ENCODE measurements around the gene CAPN10.
"Not testable (repeated sequence)": the region's sequence is repeated elsewhere in the genome, so short reads cannot be mapped to it uniquely, and the experiment has no call there.

CAPN10 gene

DNA sequence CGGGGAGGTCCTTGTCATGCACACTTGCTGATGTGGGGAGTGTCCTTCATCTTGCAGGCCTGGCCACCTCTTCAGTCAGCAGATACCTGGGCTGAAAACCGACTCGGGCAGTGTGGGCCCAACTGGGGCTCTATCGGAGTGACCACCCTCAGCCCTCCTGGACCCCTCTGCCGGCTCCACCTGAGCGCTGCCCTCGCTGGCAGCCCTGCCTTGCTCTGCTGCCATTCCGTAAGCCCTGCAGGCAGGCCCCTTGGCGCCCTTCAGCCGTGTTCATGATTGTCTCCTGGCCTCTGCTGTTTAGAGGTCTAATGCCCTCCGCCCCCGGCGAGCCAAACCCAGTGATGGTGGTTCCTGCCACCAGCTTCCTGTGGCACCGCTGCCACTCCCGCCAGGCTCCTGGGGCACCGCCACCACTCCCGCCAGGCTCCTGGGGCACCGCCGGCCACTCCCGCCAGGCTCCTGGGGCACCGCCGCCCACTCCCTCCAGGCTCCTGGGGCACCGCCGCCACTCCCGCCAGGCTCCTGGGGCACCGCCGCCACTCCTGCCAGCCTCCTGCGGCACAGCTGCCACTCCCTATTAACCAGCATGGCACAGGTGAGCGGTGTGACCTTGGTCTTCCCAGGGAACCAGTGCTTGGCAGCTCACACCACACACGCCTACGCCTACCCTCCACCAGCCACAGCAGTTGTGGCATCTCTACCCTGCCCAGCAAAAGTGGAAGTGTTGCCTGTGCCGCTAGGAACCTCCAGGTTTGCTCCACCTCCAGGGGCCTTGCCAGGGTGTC, 15.9 kb downstream of the CAPN10 start:
- no peak for DNase-seq (ENCODE audit: low read depth)

DNA sequence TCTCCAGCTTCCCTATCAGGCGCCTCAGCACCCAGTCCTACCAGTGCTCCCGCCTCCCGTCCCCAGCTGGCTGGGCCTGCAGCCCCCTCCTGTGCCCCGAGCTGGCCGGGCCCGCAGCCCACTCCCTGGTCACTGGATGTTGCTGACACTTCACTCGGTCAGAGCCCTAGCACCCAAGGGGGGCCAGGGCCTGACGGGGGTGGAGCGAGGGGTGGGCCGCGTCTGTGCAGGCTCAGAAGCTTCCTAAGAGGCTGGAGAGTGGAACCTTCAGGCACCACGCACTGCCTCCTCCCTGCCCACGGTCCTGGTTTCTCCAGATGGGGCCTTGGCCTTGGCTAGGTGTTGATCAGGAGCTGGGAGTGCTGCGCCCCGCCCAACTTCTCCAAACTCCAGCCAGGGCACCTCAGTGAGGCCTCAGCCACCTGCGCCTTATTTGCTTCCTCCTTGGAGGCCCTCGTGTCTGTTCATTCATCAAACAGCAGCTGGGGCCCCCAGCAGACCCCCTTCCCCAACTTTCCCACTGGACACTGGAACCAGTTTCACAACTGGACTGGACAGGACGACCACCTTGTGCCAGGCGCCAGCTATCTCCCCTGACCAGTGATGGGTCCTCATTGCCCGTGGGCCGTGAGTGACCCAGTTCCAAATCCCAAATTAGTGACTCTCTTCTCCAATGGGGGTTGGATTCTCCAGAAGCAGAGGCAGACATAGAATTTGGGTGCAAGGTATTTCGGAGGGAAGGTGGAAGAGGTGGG, 16.7 kb downstream of the CAPN10 start:
- DNase-seq (ENCODE audit: low read depth): no peak

DNA sequence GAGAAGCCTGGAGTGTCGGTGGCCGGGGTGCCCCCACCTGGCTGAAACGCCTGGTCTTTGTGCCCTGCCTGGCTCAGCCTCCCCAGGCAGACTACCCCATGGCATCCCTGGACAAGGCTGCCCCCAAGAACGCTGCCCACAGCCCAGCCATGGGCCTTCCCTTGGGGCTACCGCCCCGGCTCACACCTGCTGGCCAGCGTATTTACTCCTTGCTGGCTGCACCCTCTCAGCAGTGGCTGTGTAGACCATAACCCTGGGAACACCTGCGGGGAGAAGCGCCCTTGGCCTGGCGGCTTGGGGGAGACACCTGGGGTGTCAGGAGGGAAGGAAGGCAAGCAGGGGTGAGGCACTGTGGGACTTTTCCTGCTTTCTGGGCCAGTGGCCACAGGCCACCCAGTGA, 17.3 kb downstream of the CAPN10 start:
- no peak for DNase-seq (ENCODE audit: low read depth)

DNA sequence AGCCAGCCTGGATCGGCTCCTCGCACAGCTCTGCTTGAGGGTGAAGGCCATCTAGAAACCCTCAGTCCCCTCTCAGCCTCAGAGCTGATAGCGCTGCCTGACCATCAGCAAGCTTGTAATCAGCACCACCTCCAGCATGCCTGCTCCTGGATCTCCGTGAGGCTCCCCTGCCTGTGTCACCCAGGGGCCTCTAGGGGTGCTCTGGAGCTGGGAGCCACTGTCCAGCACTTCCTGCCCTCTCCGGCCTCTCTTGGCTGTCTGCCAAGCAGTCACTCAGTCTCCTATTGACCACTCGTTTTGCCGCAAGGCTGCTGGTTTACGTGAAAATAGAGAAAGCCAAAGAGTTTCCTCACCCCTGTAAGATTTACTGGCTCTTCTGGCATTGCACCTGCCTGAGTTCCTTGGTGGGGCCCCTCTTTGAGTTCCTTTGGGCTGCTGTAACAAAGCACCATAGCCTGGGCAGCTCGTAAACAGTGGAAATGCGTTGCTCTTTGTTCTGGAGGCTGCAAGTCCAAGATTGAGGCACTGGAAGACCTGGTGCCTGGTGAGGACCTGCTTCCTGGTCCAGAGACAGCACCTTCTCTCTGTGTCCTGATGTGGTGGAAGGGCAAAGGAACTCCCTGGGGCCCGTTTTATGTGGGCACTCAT, 17.9 kb downstream of the CAPN10 start:
- DNase-seq (ENCODE audit: low read depth): no peak

DNA sequence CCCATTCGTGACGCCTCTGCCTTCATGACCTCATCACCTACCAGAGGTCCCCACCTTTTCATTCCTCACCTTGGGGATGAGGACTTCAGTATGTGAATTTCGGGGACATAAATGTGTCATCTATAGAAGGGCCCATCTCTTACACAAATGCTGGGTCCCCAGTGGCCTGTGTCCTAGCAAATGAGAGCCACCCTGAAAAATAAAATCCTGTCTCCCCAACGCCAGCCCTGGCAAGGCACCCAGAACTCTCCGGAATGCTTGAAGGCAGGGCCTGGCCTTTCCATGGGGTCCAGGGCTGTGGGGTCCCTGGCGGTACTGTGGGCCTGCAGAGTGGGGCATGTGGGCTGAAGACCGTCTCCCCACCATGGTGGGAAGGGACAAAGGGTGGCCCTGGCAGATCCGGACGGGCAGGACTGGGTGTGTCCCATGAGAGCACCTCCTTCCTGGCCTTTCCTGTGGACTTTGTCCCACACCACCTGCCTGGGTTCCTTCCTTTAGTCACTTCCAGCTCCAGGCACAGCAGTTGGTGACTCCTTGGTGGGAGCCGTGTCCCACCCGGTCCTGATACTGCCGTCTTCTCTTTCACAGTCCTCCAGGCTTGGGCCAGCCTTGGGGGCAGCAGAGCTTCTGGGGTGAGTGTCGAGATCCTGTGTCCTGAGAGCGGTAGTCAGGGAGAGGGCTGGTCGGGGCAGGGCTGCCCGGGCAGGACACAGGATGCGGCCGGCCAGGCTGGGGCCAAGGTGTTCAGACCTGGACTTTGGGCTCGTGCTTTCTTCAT, 18.6 kb downstream of the CAPN10 start:
- DNase-seq (ENCODE audit: low read depth): no peak

DNA sequence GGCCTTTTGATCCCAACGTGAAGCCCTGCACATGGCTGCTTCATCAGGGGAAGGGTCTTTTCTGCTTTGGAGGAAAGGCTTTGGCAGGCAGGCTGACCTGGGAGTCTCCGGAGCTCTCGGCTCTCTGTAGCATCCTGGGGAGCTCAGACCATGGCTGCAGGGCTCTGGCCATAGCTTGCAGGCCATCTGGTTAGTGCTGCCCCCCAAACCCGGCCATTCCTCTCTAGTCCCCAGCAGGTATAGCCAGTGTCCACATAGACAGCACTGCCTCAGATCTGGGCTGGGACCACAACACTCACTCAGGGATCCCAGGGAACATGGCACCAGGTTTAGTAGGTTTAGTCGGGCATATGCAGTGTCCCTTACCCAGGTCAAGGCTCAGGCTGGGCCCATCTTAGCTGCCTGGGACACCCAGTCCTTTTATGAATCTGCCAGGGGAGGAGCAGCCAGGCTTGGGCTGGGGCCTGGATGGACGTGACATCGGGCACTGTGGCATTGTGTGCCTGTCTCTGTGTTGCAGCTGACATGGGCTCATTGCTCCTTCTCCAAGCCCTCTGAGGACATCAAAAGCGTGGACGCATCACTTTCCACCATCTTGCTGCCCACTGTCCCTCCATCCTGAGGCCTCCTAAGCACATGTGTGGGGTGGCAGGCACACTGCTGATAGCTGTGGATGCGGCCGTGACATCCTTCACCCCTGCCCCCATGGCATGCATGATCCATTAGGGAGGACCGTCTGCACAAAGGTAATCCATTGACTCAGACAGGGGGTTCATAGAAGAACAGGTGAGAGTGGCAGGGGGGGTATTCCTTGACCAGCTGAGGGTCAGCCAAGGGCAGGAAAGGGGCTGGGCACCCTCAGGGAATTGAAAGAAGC, 19.6 kb downstream of the CAPN10 start:
- DNase-seq (ENCODE audit: low read depth): no peak

DNA sequence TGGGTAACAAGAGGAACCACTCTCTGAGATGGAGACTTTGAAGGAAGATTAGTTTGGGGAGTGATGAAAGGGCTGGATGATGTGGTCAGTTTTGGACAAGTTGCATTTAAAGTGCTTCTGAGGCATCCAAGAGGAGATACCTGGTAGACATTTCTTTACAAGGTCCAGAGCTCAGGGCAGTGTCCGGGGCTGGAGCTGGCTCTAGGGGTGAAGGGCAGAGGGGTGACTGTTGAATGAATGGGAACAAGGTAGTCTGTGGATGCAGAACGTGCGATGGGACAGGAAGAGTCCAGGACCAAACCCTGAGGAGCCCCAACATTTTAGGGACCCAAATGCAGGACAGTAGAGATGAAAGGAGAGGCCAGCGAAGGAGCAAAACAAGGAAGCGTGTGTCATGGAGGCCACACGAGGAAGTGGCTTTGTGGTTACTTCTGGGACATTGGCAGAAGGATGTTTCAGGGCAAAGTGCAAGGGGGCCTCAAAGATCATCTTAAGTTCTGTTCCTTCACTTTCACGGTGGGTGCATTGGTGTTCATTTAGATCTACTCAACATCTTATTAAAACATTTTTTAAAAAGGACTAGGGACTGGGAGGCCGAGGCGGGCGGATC, 25.2 kb downstream of the CAPN10 start:
- DNase-seq (ENCODE audit: low read depth): no peak

DNA sequence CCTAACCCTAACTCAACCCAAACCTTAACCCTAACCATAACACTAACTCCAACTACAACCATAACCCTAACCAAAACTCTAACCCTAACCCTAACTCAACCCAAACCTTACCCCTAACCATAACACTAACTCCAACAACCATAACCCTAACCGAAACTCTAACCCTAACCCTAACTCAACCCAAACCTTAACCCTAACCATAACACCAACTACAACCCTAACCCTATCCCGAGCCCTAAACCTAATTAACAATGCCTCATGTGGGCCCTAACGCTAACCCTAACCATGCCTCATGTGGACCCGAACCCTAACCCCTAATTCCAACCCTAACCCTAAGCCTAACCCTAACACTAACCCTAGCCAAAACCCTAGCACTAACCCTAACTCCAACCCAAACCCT, 27.2 kb downstream of the CAPN10 start:
- DNase-seq (ENCODE audit: low read depth): no peak

DNA sequence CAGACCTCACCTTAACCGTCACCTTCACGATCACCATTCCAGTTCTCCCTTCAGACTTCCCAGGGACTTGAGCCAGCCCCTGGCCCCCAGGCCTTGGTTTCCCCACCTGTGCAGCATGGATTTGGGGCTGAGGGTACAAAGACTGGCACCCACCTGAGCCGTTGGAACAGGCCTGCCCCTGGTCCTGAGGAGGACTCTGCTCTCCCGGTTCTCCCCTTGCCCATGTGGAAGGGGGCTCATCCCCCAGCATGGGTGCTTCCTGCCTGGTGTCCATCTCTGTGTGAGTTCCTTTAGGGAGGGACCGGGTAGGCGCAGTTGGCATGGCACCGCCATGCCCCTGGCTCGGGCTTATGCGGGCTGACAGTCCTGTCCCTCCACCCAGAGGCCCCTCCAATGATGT, 27.9 kb downstream of the CAPN10 start:
- no peak for DNase-seq (ENCODE audit: low read depth)

DNA sequence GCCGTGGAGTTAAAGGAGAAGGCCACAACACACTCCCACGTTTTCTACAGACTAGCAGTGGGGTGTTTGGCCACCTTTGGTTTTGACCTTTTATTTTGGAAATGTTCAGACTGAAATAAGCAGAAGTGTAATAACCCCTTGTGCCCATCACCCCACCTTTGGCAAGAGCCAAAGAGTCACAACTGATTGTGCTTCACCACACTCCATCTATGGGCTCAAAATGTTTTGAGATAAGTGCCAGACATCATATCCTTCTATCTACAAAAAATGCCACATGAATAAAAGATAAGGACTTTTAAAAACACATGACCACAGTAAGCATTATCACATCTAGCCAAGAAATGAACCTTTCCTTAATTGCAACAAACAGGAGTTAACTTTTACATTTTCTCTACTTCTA, 28.9 kb downstream of the CAPN10 start:
- DNase-seq (ENCODE audit: low read depth): no peak

DNA sequence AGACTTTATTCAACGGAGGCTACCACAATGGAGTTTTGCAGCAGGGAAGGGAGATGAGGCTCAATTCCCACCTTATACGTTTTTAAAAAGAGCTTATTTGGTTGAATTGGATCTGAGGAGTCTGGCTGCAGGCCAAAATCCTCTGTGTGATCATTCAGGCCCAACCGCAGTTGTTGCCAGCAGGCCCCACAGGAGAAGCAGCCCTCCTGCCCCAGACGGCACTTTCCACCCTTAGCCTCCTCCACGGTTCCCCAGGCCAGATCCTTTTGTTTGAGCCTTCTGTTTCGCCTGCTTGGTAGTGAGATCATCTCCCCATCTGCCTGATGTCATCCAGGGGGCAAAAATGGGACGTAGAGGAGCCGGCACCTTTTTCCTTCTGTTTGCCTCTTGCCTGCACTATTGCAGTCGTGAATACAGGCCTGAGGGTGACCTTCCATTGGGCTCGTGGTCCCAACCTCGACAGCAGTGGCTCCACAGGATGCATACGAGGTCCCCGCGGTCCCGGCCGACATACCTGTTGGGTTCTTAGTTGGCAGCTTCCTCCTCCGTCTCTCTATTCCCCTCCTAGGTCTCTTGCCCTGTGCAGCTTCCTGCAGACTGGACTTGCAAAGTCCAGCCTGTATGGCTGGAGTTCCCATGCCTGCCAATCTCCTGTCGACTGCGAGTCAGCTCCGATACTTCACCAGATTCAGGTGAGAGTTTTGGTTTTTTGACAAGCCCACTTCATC, 29.4 kb downstream of the CAPN10 start:
- no peak for DNase-seq (ENCODE audit: low read depth)

DNA sequence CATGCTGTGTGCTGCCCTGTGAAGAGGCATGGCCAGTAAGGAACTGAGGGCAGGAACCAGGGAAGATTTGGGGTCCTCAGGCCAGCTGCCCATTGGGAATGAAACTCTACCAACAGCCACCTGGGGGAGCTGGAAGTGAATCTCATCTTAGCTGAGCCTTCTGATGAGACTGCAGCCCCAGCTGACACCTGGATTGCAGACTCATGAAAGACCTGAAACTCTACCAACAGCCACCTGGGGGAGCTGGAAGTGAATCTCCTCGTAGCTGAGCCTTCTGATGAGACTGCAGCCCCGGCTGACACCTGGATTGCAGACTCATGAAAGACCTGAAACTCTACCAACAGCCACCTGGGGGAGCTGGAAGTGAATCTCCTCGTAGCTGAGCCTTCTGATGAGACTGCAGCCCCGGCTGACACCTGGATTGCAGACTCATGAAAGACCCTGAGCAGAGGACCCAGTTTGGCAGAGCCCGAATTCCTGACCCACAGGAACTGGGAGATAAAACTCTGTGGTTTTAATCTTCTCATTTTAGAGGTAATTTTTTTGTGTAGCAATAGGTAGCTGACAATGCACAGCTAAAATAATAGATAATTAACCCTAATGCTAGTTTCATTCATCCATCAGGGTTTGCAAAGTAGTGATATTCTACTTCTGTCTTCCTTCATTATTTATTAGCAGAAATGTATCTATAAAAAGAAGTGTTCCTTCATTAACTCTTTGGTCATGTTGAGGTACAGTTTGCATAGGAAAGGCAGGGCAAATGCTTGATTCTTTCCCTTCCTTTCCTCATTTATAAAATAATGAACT, 30.5 kb downstream of the CAPN10 start:
- not testable (repeated sequence) for DNase-seq (ENCODE audit: low read depth)

DNA sequence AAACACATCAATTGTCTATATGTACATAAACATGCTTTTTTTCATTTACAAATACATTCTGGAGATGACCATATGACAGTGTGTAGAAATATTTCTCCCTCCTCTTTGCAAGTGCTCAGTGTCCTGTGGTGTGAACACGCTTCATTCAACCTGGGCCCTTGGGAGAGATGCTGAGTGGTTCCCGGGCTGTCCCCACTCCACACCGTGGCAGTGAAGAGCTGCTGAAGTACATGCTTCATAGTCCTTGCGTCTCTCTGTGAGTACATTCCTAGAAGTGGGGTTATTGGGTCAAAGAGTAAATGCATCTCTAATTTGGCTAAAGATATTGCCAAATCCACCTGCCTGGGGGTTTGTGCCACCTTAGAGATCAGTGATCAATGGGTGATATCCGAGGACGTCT, 32.2 kb downstream of the CAPN10 start:
- DNase-seq (ENCODE audit: low read depth): no peak

DNA sequence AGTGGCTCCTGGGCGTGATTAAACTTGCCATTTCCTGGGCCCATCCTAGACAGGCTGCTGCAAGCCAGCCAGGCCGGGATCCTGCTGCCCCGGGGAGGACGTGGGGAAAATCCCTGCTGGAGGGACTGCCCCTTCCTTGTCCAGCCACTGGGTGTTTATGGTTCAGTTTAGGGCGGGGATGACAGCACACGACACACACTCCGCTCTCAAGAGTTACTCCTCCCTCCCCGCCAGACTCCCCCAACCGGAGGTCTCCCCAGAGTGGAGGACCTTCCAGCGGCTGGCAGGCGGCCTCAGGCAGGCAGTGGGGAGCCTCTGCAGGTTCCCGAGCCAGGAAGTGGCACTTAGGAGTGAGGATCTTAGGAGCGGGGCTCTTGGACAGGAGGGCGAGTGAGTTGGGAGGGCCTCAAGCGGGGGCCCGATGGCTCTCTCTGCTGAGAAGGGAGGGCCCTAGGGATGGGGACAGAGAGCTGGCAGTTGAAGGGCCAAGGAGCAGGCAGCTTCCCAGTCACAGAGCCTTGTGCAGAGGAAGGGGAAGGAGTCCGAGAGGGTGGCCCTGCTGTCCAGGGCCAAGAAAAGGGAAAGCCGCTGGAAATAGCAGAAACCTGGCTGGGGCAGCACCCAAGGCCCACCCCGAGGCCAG, 33.1 kb downstream of the CAPN10 start:
- DNase-seq (ENCODE audit: low read depth): no peak

DNA sequence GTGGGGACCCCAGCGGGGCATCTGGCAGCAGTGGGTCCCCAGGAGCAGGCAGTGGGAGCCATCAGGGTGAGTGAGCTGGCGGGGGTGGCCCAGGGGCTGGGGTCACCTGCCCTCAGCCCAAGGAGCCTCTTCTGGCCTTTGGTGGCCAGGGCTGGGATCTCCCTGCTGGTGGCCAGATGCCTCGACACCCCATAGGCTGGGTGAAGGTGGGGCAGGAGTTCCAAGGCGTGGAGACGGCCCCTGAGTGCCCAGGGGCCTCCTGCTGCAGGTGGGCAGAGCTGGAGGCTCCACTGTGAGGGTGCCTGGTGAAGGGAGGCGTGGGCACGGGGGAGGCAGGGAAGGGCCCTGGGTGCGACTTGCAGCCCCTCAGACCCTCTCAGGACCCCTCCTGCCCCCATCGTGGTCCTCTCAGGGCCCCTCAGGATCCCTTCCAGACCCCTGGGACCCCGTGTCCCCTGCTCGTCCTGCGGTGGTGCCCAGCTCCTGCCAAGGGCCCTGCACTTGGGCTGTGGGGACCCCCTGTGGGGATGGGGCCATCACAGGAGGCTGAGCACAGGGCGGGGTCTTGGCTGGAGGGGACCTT, 33.7 kb downstream of the CAPN10 start:
- no peak for DNase-seq (ENCODE audit: low read depth)

DNA sequence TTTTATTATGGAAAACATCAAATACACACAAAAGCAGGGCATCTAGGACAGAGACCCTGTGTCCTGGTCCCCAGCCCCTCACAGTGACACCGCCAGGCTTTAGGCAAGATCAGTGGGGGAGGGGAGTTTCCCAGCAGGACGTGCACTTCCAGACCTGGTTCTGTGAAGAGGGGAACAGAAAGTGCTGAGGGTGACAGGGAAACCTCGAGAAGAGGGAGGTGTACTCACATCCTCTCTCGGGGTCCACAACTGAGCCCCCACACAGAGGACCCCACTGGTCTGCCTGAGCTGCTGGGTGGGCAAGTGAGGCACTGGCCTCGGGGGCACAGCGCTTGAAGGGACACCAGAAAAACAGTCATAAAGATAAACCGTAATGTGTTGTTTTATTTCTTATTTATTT, 34.3 kb downstream of the CAPN10 start:
- DNase-seq (ENCODE audit: low read depth): no peak

DNA sequence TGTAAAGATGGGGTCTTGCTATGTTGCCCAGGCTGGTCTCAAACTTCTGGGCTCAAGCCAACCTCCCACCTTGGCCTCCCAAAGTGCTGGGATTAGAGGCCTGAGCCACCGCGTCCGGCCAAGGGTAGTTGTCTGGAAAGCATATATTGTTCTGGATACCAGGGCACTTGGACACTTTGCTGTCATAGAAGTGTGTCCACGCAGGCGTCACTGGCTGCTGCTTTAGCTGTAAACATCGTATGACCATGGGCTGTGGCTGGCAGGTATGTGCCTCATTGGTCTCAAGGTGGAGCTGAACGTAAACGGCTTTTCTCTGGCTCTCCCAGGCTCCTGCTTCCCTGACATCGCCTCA, 35.5 kb downstream of the CAPN10 start:
- DNase-seq (ENCODE audit: low read depth): no peak

DNA sequence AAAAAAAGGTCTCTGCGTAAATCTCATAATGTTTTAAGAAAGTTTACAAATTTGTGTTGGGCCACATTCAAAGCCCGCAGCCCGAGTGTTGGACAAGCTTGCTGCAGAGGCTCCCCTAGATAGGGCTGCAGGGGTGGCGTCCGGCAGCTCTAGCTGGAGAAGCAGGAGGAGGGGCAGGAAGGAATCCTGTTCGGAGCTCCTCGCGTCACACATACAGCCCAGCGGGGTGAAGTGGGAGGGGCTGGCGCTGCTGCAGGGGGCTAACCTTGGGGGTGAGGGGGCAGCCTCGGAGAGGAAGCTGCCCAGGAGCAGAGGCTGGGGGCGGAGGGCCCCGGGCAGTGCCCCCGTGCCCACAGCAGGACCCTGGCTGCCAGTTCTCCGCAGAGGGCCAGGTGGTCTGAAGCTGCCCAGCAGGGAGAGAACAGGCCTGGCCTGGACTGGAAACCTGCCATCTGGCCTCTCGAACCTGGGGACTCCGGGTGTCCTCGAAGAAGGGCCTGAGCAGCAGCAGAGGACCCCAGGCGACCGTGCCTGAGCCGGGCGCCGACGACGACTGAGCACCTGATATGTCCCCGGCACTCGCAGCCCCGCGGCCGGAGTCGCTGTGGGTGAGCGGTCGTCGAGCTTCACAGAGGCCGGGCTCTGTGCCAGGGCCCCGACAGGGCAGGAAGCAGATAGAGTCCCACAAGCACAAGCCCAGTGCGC, 36.1 kb downstream of the CAPN10 start:
- DNase-seq (ENCODE audit: low read depth): peak; percentile 29
